Muscle layer of duodenum (tissue), 2 donors: ENCODE data around the gene MCRIP2.

ENCODE experiments used
- H3K27ac ChIP-seq: one replicate; pipeline ENCODE4 v1.7.0; 2013; ENCODE audit warnings: mild to moderate bottlenecking, low read length
- H3K27me3 ChIP-seq: one replicate; pipeline ENCODE4 v1.7.0; 2013; ENCODE audit warnings: low read depth, mild to moderate bottlenecking, control low read depth, low read length
- H3K36me3 ChIP-seq, 2 donors: one replicate each; pipeline ENCODE4 v1.7.0; 2013; ENCODE audit warnings: low read length in 2 of 2, control low read depth in 1 of 2, mild to moderate bottlenecking in 1 of 2; ENCODE audit not compliant: insufficient read depth in 2 of 2, control insufficient read depth in 1 of 2
- H3K4me1 ChIP-seq, 2 donors: one replicate each; pipeline ENCODE4 v1.7.0; 2013; ENCODE audit warnings: low read length in 2 of 2, mild to moderate bottlenecking in 2 of 2, control low read depth in 1 of 2, moderate library complexity in 1 of 2; ENCODE audit not compliant: insufficient read depth in 2 of 2, control insufficient read depth in 1 of 2
- H3K4me3 ChIP-seq, 2 donors: one replicate each; pipeline ENCODE4 v1.7.0; 2013; ENCODE audit warnings: low read length in 2 of 2, low read depth in 1 of 2, mild to moderate bottlenecking in 1 of 2
- H3K9me3 ChIP-seq, 2 donors: one replicate each; pipeline ENCODE4 v1.7.0; 2013; ENCODE audit warnings: low read length in 2 of 2, control low read depth in 1 of 2, mild to moderate bottlenecking in 1 of 2; ENCODE audit not compliant: control insufficient read depth in 1 of 2
- donor health status: healthy.

MCRIP2 gene

GRCh38 chr16:619476-620100 lies 22.0 kb upstream of the MCRIP2 start:
- Histone ChIP-seq H3K9me3 (no peaks in the 10 kb centered on the region), H3K4me1 (no peaks in the 10 kb centered on the region), H3K36me3 (peaks cover 0 to 6% of the 10 kb centered on the region in 2 donors), H3K4me3 (no peak overlapping the region), H3K27ac (no peak overlapping the region), H3K27me3 (no peaks in the 10 kb centered on the region)

- Histone ChIP-seq H3K36me3 (peaks cover 0 to 13% of the 10 kb centered on the region in 2 donors), H3K4me3 (no peak overlapping the region), H3K27me3 (no peaks in the 10 kb centered on the region), H3K27ac (no peak overlapping the region), H3K4me1 (no peaks in the 10 kb centered on the region), H3K9me3 (no peaks in the 10 kb centered on the region)
These were observed 20.7 kb upstream of the MCRIP2 start for GRCh38 chr16:620700-621525.

GRCh38 chr16:621526-622105 lies 20.0 kb upstream of the MCRIP2 start:
- Histone ChIP-seq H3K36me3 (peaks cover 0 to 20% of the 10 kb centered on the region in 2 donors), H3K4me3 (no peak overlapping the region), H3K27ac (no peak overlapping the region), H3K9me3 (no peaks in the 10 kb centered on the region), H3K27me3 (no peaks in the 10 kb centered on the region), H3K4me1 (no peaks in the 10 kb centered on the region)

- Histone ChIP-seq H3K27ac (no peak overlapping the region), H3K4me3 (no peak overlapping the region)
These were observed 18.7 kb upstream of the MCRIP2 start for GRCh38 chr16:622920-623280.

GRCh38 chr16:624526-625070 lies 17.0 kb upstream of the MCRIP2 start:
- Histone ChIP-seq H3K27me3 (no peaks in the 10 kb centered on the region), H3K4me1 (peaks cover 0 to 1% of the 10 kb centered on the region in 2 donors), H3K36me3 (peaks cover 0 to 32% of the 10 kb centered on the region in 2 donors), H3K4me3 (no peak overlapping the region), H3K27ac (no peak overlapping the region), H3K9me3 (no peaks in the 10 kb centered on the region)

More at GRCh38 chr16:622920-623280, 18.7 kb upstream of the MCRIP2 start:
- Histone ChIP-seq H3K27me3 (no peaks in the 10 kb centered on the region), H3K36me3 (peaks cover 0 to 23% of the 10 kb centered on the region in 2 donors), H3K9me3 (no peaks in the 10 kb centered on the region), H3K4me1 (no peaks in the 10 kb centered on the region)

- H3K36me3 ChIP-seq, result peaks cover 0 to 32% of the 10 kb centered on the region in 2 donors
These were observed 16.3 kb upstream of the MCRIP2 start for GRCh38 chr16:625117-625976.

GRCh38 chr16:625977-626765 lies 15.5 kb upstream of the MCRIP2 start:
- Histone ChIP-seq H3K9me3 (no peaks in the 10 kb centered on the region), H3K36me3 (peaks cover 0 to 32% of the 10 kb centered on the region in 2 donors), H3K4me1 (peaks cover 0 to 17% of the 10 kb centered on the region in 2 donors), H3K27me3 (no peaks in the 10 kb centered on the region), H3K27ac (no peak overlapping the region), H3K4me3 (no peak overlapping the region)

More at GRCh38 chr16:625117-625976, 16.3 kb upstream of the MCRIP2 start:
- Histone ChIP-seq H3K4me1 (peaks cover 0 to 9% of the 10 kb centered on the region in 2 donors), H3K9me3 (no peaks in the 10 kb centered on the region), H3K27ac (no peak overlapping the region), H3K27me3 (no peaks in the 10 kb centered on the region), H3K4me3 (no peak overlapping the region)

- H3K27me3 ChIP-seq, result no peaks in the 10 kb centered on the region
- H3K27ac ChIP-seq, result no peak overlapping the region
- H3K4me1 ChIP-seq, result peaks cover 0 to 19% of the 10 kb centered on the region in 2 donors
- H3K36me3 ChIP-seq, result peaks cover 0 to 32% of the 10 kb centered on the region in 2 donors
- H3K9me3 ChIP-seq, result no peaks in the 10 kb centered on the region
- no peak overlapping the region for H3K4me3 ChIP-seq
These were observed 14.7 kb upstream of the MCRIP2 start for GRCh38 chr16:626787-627453.

GRCh38 chr16:627454-628239 lies 14.0 kb upstream of the MCRIP2 start:
- Histone ChIP-seq H3K4me3 (no peak overlapping the region), H3K9me3 (no peaks in the 10 kb centered on the region), H3K36me3 (peaks cover 0 to 32% of the 10 kb centered on the region in 2 donors), H3K27me3 (no peaks in the 10 kb centered on the region), H3K4me1 (peaks cover 0 to 19% of the 10 kb centered on the region in 2 donors), H3K27ac (no peak overlapping the region)
